HepG2 (cell line): ENCODE measurements around the gene LCLAT1. TPM values are rescaled to one million over a fixed set of nuclear protein-coding genes. Genes with fewer than 3 reads are reported as not detected.

ENCODE experiments used
- ETV6 ChIP-seq: sonication (generic); formaldehyde crosslinking; conservative IDR thresholded peaks from 2 replicates; pipeline ENCODE4 v1.4.0; 2020; ENCODE audit warnings: missing genetic modification reagents
- FLYWCH1 ChIP-seq: sonication (generic); formaldehyde crosslinking; IDR thresholded peaks from 2 replicates; pipeline ENCODE4 v1.8.1; 2023; ENCODE audit warnings: mild to moderate bottlenecking, missing genetic modification reagents
- FOXC1 ChIP-seq: sonication (generic); formaldehyde crosslinking; IDR thresholded peaks from 2 replicates; pipeline ENCODE4 v1.8.0; 2022; ENCODE audit warnings: mild to moderate bottlenecking, missing genetic modification reagents, borderline replicate concordance
- FOXK2 ChIP-seq: fragments of 450-650 bp; IDR thresholded peaks from 2 replicates; pipeline ENCODE4 v1.6.1; 2016
- JUNB ChIP-seq: sonication (generic); formaldehyde crosslinking; IDR thresholded peaks from 2 replicates; pipeline ENCODE4 v1.8.0; 2022; ENCODE audit warnings: missing genetic modification reagents, mild to moderate bottlenecking, borderline replicate concordance
- KLF9 ChIP-seq: IDR thresholded peaks from 2 replicates; pipeline ENCODE4 v1.6.1; 2016; ENCODE audit warnings: low read depth
- MIER2 ChIP-seq: IDR thresholded peaks from 2 replicates; pipeline ENCODE4 v1.6.1; 2016; ENCODE audit warnings: missing biosample characterization, missing genetic modification reagents
- NCOA5 ChIP-seq: sonication (generic); formaldehyde crosslinking; IDR thresholded peaks from 2 replicates; pipeline ENCODE4 v1.4.0; 2020; ENCODE audit warnings: missing genetic modification reagents
- RFX3 ChIP-seq: IDR thresholded peaks from 2 replicates; pipeline ENCODE4 v1.6.1; 2016; ENCODE audit warnings: missing biosample characterization, missing genetic modification reagents
- SAFB2 ChIP-seq: sonication (generic); formaldehyde crosslinking; IDR thresholded peaks from 2 replicates; pipeline ENCODE4 v1.5.1; 2020; ENCODE audit warnings: missing genetic modification reagents, low read depth, mild to moderate bottlenecking, borderline replicate concordance
- SCMH1 ChIP-seq: sonication (generic); formaldehyde crosslinking; IDR thresholded peaks from 2 replicates; pipeline ENCODE4 v1.9.0; 2021; ENCODE audit warnings: missing genetic modification reagents, mild to moderate bottlenecking, borderline replicate concordance
- SMARCC2 ChIP-seq: fragments of 450-650 bp; IDR thresholded peaks from 2 replicates; pipeline ENCODE4 v1.6.1; 2017; ENCODE audit warnings: antibody characterized with exemption, mild to moderate bottlenecking
- SOX5 ChIP-seq: IDR thresholded peaks from 2 replicates; pipeline ENCODE4 v1.6.1; 2016; ENCODE audit warnings: borderline replicate concordance
- TBL1XR1 ChIP-seq: fragments of 150-350 bp; IDR thresholded peaks from 2 replicates; pipeline ENCODE4 v1.6.1; 2014; ENCODE audit warnings: borderline replicate concordance, low read length; ENCODE audit not compliant: partially characterized antibody
- TEAD3 ChIP-seq: optimal IDR thresholded peaks from 2 replicates; pipeline ENCODE3; 2016; ENCODE audit warnings: borderline replicate concordance
- TSC22D2 ChIP-seq: sonication (generic); formaldehyde crosslinking; IDR thresholded peaks from 2 replicates; pipeline ENCODE4 v1.5.1; 2020; ENCODE audit warnings: missing genetic modification reagents, mild to moderate bottlenecking, borderline replicate concordance
- ZEB1 ChIP-seq: IDR thresholded peaks from 2 replicates; pipeline ENCODE4 v1.6.1; 2012; ENCODE audit warnings: mild to moderate bottlenecking, low read depth, inconsistent platforms; ENCODE audit not compliant: insufficient replicate concordance
- ZFP41 ChIP-seq: sonication (generic); formaldehyde crosslinking; IDR thresholded peaks from 2 replicates; pipeline ENCODE4 v1.4.0; 2020; ENCODE audit warnings: mild to moderate bottlenecking, missing genetic modification reagents, borderline replicate concordance
- ZFP82 ChIP-seq: sonication (generic); formaldehyde crosslinking; IDR thresholded peaks from 2 replicates; pipeline ENCODE4 v1.5.1; 2020; ENCODE audit warnings: mild to moderate bottlenecking, missing genetic modification reagents, borderline replicate concordance
- ZNF143 ChIP-seq: sonication (generic); formaldehyde crosslinking; IDR thresholded peaks from 2 replicates; pipeline ENCODE4 v1.4.0; 2020; ENCODE audit warnings: missing genetic modification reagents
- ZNF224 ChIP-seq: sonication (generic); formaldehyde crosslinking; IDR thresholded peaks from 2 replicates; pipeline ENCODE4 v1.5.0; 2020; ENCODE audit warnings: mild to moderate bottlenecking, missing genetic modification reagents
- ZNF562 ChIP-seq: sonication (generic); formaldehyde crosslinking; IDR thresholded peaks from 2 replicates; pipeline ENCODE4 v1.8.0; 2022; ENCODE audit warnings: missing genetic modification reagents, borderline replicate concordance
- ZNF749 ChIP-seq: sonication (generic); formaldehyde crosslinking; IDR thresholded peaks from 2 replicates; pipeline ENCODE4 v1.8.0; 2022; ENCODE audit warnings: mild to moderate bottlenecking, missing genetic modification reagents, moderate library complexity, borderline replicate concordance
- ZSCAN21 ChIP-seq: sonication (generic); formaldehyde crosslinking; IDR thresholded peaks from 2 replicates; pipeline ENCODE4 v1.8.0; 2022; ENCODE audit warnings: mild to moderate bottlenecking, missing genetic modification reagents, moderate library complexity, borderline replicate concordance
- polyA plus RNA-seq, 8 experiments: library from polyadenylated mRNA; depleted of rRNA in 3 of 8; stranded (reverse) in 7 of 8; unstranded in 1 of 8; fragments of >200 nt; fragmentation: Illumina TruSeq in 4 of 8; extraction: Trizol in 4 of 8; gene quantifications; 2 replicates each; pipeline versions ENCODE4 v1.2.1 to v1.2.3, GENCODE V29; 2011 to 2016; ENCODE audit warnings: low read depth in 4 of 8, missing spikeins in 1 of 8, mixed read lengths in 1 of 8; ENCODE audit not compliant: insufficient read depth in 1 of 8
- total RNA-seq, 5 experiments: library from RNA; depleted of rRNA; stranded (reverse); fragments of >200 nt; fragmentation: Illumina TruSeq; extraction: Trizol; gene quantifications; 2 replicates each; pipeline ENCODE4 v1.2.3, GENCODE V29; 2016; ENCODE audit warnings: low read depth in 1 of 5
- TF ChIP-seq, protein P1 (sequence below): sonication (generic); formaldehyde crosslinking; IDR thresholded peaks from 2 replicates; pipeline ENCODE4 v1.4.0; 2020; ENCODE audit warnings: missing genetic modification reagents, borderline replicate concordance
- TF ChIP-seq, protein P2 (sequence below): sonication (generic); formaldehyde crosslinking; IDR thresholded peaks from 2 replicates; pipeline ENCODE4 v1.4.0; 2020; ENCODE audit warnings: missing genetic modification reagents, borderline replicate concordance

The LCLAT1 gene
- total and polyA plus RNA-seq, 2 of the 13 experiments (the other 11 are each of a cell fraction or from before 2014, with no cell fraction given): 18.0 to 28.0 TPM

- TF ChIP-seq, protein P1, sequence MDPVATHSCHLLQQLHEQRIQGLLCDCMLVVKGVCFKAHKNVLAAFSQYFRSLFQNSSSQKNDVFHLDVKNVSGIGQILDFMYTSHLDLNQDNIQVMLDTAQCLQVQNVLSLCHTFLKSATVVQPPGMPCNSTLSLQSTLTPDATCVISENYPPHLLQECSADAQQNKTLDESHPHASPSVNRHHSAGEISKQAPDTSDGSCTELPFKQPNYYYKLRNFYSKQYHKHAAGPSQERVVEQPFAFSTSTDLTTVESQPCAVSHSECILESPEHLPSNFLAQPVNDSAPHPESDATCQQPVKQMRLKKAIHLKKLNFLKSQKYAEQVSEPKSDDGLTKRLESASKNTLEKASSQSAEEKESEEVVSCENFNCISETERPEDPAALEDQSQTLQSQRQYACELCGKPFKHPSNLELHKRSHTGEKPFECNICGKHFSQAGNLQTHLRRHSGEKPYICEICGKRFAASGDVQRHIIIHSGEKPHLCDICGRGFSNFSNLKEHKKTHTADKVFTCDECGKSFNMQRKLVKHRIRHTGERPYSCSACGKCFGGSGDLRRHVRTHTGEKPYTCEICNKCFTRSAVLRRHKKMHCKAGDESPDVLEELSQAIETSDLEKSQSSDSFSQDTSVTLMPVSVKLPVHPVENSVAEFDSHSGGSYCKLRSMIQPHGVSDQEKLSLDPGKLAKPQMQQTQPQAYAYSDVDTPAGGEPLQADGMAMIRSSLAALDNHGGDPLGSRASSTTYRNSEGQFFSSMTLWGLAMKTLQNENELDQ (CRISPR knock-in tag): no peak
- TF ChIP-seq SOX5: no peak
- TF ChIP-seq SCMH1: no peak
- TF ChIP-seq ETV6 (CRISPR knock-in tag): peak; percentile 79
- TF ChIP-seq ZFP82 (CRISPR knock-in tag): peak; percentile 95; the same call in 1 of the 2 replicates
- no peak for TF ChIP-seq NCOA5
- TF ChIP-seq, protein P2, sequence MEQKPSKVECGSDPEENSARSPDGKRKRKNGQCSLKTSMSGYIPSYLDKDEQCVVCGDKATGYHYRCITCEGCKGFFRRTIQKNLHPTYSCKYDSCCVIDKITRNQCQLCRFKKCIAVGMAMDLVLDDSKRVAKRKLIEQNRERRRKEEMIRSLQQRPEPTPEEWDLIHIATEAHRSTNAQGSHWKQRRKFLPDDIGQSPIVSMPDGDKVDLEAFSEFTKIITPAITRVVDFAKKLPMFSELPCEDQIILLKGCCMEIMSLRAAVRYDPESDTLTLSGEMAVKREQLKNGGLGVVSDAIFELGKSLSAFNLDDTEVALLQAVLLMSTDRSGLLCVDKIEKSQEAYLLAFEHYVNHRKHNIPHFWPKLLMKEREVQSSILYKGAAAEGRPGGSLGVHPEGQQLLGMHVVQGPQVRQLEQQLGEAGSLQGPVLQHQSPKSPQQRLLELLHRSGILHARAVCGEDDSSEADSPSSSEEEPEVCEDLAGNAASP (CRISPR knock-in tag): peak; percentile 19
- TF ChIP-seq MIER2: 0 out of 2 replicates have a peak, but pooled peaks have one; percentile 21
- TF ChIP-seq TEAD3 (CRISPR knock-in tag): peak; percentile 14
- TF ChIP-seq FOXC1 (CRISPR knock-in tag): peak; percentile 99
- no peak for TF ChIP-seq TBL1XR1
- TF ChIP-seq ZNF143: peak; percentile 12
- TF ChIP-seq ZFP41: peak; percentile 98
- TF ChIP-seq TSC22D2 (CRISPR knock-in tag): peak; percentile 80; the same call in 1 of the 2 replicates
- TF ChIP-seq SAFB2 (CRISPR knock-in tag): peak; percentile 78
- peak; percentile 98 for TF ChIP-seq ZNF749 (CRISPR knock-in tag)
- TF ChIP-seq KLF9 (CRISPR knock-in tag): no peak
- TF ChIP-seq RFX3: peak; percentile 67
- no peak for TF ChIP-seq SMARCC2
- no peak; the same call in 1 of the 2 replicates for TF ChIP-seq FLYWCH1 (CRISPR knock-in tag)
- TF ChIP-seq ZSCAN21 (CRISPR knock-in tag): peak; percentile 87
- peak; percentile 75 for TF ChIP-seq JUNB (CRISPR knock-in tag)
- no peak for TF ChIP-seq ZEB1
- peak; percentile 85; the same call in 1 of the 2 replicates for TF ChIP-seq ZNF562 (CRISPR knock-in tag)
- peak; percentile 99 for TF ChIP-seq ZNF224 (CRISPR knock-in tag)
- TF ChIP-seq FOXK2: no peak
These were observed at the start of gene LCLAT1 (continued) for GRCh38 chr2:30447149-30448045.
